Activated T-helper 1 cell treated with Interleukin-2 at 50 U/mL for 16 hours (primary cell): ENCODE measurements around the gene SLC2A1.
"Not testable (repeated sequence)": the region's sequence is repeated elsewhere in the genome, so short reads cannot be mapped to it uniquely, and the experiment has no call there.

Experiments used
- DNase-seq: peaks from one replicate; pipeline ENCODE4 v3.0.0-alpha.2; 2020; ENCODE audit warnings: low read depth

The SLC2A1 gene

DNA sequence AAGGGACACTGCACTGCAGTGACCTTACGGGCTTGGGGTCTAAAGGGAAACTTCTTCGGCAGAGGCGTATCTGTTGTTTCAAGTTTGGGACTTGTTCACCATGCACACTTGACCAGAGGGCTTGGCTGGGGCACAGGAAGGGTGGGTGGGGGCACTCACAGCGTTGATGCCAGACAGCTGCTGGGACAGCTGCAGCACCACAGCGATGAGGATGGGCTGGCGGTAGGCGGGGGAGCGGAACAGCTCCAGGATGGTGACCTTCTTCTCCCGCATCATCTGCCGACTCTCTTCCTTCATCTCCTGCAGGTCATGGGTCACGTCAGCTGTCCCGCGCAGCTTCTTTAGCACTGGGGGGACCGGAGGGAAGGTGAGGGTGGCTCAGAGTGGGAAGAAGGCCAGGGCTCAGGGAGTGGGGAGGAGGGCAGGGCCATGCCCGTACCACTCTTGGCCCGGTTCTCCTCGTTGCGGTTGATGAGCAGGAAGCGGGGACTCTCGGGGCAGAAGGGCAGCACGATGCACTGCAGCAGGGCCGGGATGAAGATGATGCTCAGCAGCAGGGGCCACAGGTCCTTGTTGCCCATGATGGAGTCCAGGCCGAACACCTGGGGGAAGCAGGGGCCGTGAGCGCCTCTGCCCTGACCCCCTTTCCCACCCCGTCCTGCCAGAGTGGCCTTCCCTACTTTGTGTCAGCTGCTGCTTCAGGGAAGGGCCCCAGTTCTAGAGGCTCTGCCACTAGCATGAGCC lies 29.1 kb downstream of the SLC2A1 start:
- no peak for DNase-seq

DNA sequence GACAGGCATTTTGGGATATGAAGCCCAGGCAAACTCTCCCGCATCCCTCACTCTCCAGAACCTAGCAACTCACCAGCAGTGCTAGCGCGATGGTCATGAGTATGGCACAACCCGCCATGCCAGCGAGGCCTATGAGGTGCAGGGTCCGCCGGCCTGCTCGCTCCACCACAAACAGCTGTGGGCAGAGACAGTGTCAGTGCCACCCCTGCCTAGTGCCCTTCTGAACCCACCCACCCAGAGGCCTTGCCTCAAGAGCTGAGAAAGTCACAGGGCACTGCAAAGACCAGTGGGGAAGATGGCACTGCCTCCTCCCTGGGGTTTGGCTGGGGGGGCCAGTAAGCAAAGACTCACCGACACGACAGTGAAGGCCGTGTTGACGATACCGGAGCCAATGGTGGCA lies 29.8 kb downstream of the SLC2A1 start:
- DNase-seq = no peak

DNA sequence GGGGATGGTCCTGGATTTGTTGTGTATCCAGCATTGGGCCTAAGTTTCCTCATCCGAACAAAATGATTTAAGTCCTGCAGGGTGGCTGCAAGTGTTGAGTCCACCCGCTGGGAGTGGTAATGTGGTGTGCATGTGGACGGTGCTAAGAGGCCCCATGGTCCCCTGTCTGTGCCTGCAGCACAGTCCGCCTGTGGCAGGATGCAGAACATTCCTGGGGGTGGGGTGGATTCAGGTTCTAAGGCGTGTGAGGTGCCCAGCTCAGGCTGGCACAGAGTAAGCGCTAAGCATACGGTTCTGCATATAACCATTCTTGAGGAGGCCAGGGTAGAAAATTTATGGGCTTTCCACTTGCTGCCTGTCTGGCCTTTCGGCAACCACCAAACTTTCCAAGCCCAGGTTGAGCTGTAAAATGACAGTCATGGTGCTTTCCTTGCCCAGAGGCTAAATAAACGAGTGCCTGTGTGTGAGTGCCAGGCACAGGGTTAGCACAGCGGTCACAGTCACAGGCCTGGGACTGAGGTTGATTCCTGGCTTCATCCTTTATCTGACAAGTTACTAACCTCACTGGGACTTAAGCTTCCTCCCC lies 30.7 kb downstream of the SLC2A1 start:
- DNase-seq = no peak

DNA sequence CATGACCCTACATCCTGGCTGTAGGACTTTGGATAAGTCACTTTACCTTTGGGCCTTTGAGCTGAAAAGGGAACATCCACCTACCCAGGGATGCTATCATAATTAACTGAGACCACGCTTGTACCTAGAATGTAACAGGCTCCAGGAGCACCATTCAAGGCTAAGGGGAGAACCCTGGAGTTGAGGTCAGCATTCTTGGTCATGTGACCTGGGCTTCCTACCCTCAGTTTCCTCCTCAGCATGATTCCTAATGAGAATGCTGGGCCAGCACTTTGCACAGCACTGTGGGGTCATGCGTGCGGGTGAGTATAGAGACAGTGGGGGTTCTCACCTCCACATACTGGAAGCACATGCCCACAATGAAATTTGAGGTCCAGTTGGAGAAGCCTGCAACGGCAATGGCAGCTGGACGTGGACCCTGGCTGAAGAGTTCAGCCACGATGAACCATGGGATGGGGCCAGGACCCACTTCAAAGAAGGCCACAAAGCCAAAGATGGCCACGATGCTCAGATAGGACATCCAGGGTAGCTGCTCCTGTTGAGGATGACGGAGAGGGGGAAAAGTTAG lies 31.3 kb downstream of the SLC2A1 start:
- DNase-seq = no peak

DNA sequence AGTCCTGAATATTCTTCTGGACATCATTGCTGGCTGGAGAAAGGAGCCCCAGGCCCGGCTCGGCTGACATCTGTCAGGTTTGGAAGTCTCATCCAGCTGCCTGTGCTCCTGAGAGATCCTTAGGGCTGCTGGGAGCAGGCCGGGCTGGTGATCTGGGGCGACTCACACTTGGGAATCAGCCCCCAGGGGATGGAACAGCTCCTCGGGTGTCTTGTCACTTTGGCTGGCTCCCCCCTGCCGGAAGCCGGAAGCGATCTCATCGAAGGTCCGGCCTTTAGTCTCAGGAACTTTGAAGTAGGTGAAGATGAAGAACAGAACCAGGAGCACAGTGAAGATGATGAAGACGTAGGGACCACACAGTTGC lies 31.8 kb downstream of the SLC2A1 start:
- no peak for DNase-seq

DNA sequence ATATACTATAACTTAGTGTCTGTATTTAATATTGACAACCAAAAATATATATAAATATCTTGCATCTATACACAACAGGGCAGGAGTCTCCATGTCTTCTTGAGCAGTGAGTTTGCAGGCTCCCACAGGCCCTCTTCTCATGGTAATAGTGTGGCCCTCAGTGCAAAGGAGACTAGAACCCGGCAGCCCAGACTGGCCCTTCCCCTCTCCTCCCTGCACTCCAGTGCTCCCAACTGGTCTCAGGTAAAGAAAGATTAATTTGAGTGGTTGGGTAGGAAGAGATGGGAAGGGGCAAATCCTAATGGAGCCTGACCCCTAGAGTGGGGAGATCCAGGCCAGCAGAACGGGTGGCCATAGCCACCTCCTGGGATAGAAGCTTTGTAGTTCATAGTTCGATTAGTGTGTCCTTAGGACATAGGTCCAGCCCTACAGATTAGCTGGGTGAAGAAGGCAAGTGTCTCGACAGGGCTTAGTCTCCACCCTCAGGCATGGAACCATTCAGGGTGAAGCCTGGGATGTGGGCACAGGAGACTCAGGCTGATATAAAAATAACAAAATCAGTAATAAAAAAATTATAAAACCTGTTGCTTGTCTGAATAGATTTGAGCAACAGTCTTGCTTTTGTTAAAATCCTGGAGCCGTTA lies 32.3 kb downstream of the SLC2A1 start:
- no peak for DNase-seq

DNA sequence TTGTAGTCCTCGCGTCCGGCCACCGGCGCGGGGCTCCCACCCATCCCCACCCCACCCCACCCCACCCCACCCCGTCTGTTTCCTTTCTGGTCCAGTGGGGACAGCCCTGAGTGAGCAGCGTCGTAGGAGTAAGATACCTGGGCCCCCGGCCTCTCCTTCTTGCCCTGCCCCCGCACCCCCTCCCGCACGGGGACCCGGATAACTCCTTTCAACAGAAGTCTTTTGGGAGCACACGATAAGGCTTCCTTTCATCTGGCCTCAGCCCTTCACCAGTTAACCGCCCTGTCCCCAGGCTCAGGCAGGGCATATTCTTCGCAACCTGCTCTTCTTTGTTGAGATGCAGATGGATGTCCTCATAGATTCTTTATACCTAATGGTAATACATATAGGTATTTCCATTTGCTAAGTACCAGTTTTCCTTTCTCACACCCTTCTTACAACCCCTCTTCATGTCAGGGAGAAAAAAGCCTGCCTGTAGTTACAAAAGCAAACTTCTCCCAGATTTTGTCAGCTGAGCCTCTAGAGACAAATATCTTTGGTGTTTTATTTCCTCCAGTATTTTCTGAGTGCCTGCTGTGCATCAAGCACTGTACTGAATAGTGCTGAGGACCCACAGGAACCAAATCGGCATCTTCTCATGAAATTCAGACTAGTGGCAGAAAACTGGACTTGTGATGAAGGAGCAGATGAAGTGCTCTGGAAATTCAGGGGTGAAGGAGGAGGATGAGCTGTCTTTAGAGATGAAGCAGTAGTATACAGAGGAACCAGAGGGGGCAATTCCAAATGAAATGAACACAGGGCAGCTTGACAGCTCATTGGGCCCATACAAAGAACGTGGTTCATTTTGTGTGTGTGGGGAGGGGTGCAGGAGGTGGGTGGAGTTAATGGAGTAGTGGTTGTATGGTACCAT lies 33.6 kb downstream of the SLC2A1 start:
- DNase-seq = no peak

DNA sequence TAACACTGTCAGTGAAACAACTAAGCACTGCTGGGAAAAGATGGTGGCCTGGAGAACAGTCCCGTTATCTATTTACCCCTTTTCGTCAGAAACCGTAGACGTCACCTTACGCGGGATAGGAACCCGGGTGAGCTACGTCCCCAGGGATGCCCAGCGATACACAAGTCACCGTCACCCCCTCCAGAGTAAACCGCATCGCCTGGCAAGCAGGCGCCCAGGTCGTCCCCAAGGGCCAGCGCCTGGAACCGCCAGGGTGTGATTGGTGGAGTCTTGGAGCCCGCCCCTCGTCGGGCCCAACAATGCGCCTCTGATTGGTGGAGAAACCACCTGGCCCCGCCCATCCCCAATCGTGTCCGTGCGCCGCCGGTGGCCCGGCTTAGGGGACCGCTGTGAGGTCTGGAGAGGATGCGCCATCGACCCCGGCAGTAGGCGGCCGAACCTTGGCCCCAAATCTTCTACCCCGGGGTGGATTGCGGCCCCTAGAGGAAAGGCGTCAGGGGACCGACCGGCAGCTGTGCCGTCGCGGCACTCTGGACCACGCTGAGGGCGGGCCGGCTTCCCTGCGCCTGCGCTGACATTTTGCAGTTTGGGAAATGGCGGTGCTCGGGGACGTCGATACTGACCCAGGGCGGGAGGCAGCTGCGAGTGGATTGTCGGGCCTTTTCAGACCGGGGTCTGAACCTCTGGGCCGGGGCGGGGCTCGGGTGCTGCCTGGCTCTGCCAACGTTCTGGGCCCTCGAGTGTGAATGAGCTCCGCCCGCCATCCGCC lies 34.4 kb downstream of the SLC2A1 start:
- peak; percentile 82 for DNase-seq

DNA sequence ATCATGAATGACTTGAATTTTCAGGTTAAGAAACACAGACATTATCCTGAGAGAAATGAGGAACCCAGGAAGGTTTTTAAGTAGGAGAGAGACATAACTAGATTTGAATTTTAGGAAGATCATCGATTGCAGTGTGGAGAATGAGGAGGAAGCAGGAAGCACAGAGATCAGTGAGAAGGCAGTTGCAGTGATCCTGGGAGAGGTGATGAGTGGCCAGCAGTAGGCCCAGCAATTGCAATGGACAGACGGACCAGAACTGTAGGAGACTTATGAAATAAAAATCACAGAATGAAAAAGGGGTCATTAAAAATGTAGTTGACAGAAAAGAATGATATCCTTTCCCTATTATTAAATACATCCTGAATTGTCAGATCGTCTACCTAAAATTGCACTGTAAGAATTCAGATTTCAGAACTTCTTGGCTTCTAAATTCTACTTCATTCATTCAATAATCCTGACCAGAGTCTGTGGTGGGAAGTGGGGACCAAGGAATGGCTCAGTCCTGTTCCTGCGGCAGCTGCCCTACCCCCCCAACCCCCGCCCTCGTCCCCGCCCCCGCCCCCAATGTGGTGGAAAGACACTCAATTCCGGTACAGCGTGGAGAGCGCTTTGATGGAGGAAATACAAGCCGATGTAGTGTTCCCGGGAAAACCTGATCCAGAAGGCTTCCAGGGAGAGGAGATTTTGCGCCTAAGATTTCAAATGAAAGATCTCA lies 35.1 kb downstream of the SLC2A1 start:
- DNase-seq = no peak

DNA sequence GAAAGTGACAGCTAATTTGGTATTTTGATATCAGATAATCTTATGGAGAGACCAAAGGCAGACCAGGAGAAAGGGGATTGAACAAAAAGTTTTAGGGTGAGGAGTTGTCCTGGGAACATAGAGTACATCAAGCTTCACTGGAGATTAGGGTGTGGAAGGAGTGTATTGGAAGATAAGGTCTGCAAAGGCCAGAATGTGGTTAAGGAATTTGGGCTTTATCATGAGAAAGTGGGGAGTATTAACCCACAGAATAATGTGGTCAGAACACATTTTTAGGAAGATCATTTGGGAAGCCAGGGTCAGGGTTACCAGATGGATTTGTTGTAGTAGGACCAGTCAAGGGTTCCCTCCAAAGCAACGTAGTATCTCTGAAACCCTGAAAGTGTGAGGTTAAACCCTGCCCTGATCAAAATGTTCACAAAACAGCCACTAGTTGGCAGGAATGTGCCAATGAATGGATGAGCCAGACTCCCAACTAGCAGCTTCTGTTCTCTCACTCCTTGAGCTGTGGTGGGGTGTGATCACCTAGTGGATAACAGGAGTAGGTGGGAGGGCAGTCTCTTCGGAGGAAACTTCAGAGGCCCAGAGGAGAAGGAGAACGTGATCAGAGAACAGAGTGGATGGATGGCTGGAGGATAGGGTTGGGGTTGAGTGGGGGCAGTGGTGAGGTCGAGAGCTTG lies 35.8 kb downstream of the SLC2A1 start:
- no peak for DNase-seq

DNA sequence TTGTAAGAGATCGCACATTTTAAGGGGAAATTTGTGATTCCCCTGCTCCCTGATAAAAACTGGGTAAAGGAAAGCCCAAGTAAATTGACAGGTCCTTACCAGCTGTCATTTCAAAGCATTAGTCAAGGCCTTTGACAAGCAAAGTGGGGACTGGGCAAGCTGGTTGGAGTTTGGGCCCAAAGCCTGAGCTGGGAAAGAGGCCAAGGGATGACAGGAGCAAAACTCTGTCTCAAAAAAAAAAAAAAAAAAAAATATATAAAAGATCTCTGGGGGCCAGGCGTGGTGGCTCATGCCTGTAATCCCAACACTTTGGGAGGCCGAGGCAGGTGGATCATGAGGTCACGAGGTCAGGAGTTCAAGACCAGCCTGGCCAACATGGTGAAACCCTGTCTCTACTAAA lies 36.9 kb downstream of the SLC2A1 start:
- no peak for DNase-seq

DNA sequence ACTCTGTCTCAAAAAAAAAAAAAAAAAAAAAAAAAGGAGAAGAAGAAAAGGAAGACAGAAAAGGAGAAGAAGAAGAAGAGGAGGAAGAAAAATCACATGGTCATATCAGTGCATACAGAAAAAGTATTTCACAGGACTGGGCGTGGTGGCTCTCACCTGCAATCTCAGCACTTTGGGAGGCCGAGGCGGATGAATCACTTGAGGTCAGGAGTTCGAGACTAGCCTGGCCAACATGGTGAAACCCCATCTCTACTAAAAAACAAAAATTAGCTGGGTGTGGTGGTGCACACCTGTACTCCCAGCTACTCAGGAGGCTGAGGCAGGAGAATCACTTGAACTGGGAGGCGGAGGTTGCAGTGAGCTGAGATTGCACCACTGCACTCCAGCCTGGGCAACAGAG lies 39.0 kb downstream of the SLC2A1 start:
- not testable (repeated sequence) for DNase-seq

DNA sequence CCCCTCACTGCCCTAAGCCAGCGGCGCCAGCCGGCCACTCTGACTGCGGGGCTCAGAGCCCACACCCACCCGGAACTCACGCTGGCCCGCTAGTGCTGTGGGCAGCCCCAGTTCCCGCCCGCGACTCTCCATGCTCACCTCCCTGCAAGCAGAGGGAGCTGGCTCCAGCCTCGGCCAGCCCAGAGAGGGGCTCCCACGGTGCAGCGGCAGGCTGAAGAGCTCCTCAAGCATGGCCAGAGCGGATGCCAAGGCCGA lies 41.5 kb downstream of the SLC2A1 start:
- no peak for DNase-seq

DNA sequence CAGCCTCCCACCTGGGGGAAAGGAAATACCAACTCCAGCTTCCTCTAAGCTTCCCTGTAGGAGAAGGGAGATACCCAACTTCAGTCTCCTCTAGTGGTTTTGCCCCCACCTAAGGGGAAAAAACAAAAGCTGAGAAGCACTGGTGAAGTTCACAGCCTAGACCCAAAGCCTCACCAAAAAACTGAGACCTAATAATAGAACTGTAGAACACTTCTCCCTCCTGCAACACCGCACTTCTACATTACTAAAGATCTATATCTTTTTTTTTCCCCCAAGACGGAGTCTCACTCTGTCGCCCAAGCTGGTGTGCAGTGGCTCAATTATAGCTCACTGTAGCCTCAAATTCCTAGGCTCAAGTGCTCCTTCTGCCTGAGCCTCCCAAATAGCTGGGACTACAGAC lies 43.2 kb downstream of the SLC2A1 start:
- DNase-seq = no peak

DNA sequence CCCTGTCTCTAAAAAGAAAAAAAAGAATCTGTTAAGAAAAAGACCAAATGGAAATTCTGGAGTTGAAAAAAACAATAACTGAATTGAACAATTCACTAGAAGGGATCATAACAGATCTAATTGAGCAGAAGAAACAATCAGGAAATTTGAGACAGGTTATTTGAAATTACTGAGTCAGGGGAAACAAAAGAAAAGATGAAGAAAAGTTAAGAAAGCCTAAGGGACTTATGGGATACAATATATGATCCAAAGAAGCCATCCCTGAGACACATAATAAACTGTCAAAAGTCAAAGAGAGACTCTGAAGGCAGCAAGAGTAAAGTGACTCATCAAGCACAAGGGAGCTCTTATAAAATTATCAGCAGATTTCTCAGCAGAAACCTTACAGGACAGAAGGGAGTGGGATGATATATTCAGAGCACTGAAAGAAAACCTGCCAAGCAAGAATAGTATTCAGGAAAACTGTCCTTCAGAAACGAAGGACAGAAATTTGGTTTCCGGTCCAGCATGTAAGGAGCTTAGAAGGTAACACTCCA lies 44.5 kb downstream of the SLC2A1 start:
- DNase-seq = no peak

DNA sequence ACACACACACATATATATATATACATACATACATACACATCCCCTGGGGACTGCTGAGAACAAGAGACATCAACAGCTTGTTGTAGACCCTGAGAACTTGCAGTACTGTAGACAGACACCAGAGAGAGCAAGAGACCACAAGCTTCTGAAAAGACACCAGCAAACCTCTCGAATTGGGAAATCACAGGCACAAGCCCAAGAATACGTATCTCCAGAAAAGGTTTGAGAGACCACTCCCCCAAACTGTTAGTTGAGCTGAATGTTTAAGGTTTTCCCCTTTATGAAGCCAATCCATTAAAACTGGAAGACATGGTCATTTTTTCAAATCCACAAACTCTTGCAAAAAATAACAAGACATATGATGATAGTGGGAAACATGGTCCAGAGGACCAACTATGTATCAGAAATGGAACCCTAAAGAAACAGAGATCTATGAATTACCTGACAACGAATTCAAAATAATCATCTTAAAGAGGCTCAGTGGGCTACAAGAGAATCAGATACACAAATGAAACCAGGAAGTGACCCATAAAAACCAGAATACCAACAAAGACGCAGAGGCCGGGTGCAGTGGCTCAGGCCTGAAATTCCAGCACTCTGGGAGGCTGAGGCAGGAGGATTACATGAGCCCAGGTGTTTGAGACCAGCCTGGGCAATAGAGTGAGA lies 45.1 kb downstream of the SLC2A1 start:
- no peak for DNase-seq

DNA sequence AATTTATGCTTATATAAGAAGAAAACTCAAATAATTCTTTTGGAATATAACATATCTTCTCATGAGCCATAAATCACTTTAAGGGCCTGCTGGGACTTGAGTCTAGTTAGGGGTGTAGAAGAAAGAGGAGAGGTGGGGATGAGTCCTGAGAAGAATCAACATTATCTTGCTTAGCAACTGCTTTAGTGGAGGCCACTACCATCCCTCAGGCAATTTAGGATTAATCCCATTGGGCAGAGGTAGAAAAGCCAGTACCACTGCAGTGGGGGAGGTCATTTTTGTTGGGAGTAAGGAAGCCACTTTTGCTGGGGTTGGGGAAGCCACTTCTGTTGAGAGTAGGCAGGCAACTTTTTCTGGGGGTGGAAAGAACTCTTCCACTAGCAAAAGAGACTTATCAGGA lies 47.7 kb downstream of the SLC2A1 start:
- DNase-seq = no peak

DNA sequence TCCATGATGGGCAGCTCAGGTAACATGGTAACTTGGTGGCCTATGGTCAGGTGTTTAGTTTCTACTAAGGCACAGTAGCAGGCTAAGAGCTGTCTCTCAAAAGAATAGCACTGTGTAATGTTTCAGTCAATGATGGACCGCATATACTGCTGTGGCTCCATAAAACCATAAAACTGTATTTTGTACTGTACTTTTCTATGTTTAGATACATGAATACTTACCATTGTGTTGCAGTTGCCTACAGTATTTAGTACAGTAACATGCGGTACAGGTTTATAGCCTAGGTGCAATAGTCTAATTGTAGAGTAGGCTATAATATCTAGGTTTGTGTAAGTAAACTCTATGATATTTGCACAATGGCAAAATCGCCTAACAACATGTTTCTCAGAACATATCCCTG lies 50.6 kb downstream of the SLC2A1 start:
- DNase-seq = no peak

DNA sequence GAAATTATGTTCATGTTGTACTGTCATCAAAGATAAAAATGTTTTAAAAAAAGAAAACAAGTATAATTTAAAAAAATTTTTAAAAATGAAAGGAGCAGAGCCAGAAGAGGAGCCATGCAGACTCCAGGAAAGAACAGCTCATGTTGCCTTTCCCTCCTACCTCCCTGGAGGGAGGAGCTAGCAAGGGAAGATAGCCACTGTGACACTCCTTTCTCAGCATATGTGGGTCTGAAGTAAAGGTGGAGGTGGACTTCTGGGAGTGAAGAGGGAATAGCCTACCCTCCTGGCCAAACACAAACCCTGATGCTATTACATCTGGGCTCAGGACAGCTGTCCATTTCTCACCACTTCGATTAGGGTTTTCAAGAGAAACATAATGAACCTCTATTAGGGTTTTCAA lies 54.2 kb downstream of the SLC2A1 start:
- DNase-seq = no peak

DNA sequence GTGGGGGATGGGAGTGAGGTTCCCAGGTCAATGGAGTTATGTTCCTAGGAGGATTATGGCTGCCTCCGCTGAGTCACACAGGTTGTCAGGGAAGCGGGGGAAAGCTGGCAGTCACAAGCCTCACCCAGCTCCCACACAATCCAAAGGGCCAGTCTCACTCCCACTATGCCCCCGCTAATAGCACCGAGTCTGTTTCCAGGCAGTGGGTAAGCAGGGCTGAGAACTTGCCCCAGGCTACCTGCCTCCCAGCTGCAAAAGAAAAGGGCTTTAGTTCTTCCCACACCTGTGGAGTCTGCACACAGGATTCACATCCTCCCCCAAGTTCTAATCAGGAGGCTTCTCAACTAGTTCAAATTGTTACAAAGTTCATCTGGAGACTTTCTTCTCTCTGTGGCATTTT lies 58.7 kb downstream of the SLC2A1 start:
- not testable (repeated sequence) for DNase-seq
